H9 (cell line): Measurements from ENCODE around the gene NKX2-3. TPM values are rescaled to one million over a fixed set of nuclear protein-coding genes. Genes with fewer than 3 reads are reported as not detected.

ENCODE experiments used
- DNase-seq: peaks from one replicate; pipeline ENCODE4 v3.0.0-alpha.2; 2017
- H2AFZ ChIP-seq: one replicate; pipeline ENCODE4 v1.6.1; 2013; ENCODE audit warnings: mild to moderate bottlenecking, low read length, control low read depth, moderate library complexity
- H2AK5ac ChIP-seq: 2 replicates; pipeline ENCODE4 v1.6.1; 2013; ENCODE audit warnings: low read length, control low read depth, mixed read lengths; ENCODE audit not compliant: insufficient read length
- H2BK120ac ChIP-seq: one replicate; pipeline ENCODE4 v1.6.1; 2013; ENCODE audit warnings: low read depth, mild to moderate bottlenecking, low read length, control low read depth, inconsistent platforms; ENCODE audit not compliant: poor library complexity, severe bottlenecking
- H2BK12ac ChIP-seq: 2 replicates; pipeline ENCODE4 v1.6.1; 2013; ENCODE audit warnings: low read length, control low read depth, mixed read lengths, low read depth; ENCODE audit not compliant: insufficient read length
- H2BK15ac ChIP-seq: 2 replicates; pipeline ENCODE4 v1.6.1; 2013; ENCODE audit warnings: low read depth, low read length, control low read depth
- H2BK20ac ChIP-seq: one replicate; pipeline ENCODE4 v1.6.1; 2013; ENCODE audit warnings: low read depth, mild to moderate bottlenecking, low read length, control low read depth, inconsistent platforms; ENCODE audit not compliant: poor library complexity, severe bottlenecking
- H2BK5ac ChIP-seq: 2 replicates; pipeline ENCODE4 v1.6.1; 2013; ENCODE audit warnings: low read length, control low read depth, mixed read lengths; ENCODE audit not compliant: insufficient read length
- H3K14ac ChIP-seq: 2 replicates; pipeline ENCODE4 v1.6.1; 2013; ENCODE audit warnings: low read length, control low read depth; ENCODE audit not compliant: insufficient read depth
- H3K18ac ChIP-seq: 2 replicates; pipeline ENCODE4 v1.6.1; 2013; ENCODE audit warnings: low read depth, mild to moderate bottlenecking, mixed read lengths, low read length, control low read depth; ENCODE audit not compliant: insufficient read length
- H3K23ac ChIP-seq: 2 replicates; pipeline ENCODE4 v1.6.1; 2013; ENCODE audit warnings: low read length, control low read depth, mixed read lengths, low read depth; ENCODE audit not compliant: insufficient read length
- H3K23me2 ChIP-seq: 2 replicates; pipeline ENCODE4 v1.6.1; 2013; ENCODE audit warnings: low read depth, mild to moderate bottlenecking, mixed read lengths, low read length, control low read depth; ENCODE audit not compliant: insufficient read length, poor library complexity, severe bottlenecking
- H3K27ac ChIP-seq: 2 replicates; pipeline ENCODE4 v1.5.1; 2013; ENCODE audit warnings: low read length, control low read depth, mixed read lengths, low read depth; ENCODE audit not compliant: insufficient read length
- H3K27me3 ChIP-seq: 2 replicates; pipeline ENCODE4 v1.6.1; 2013; ENCODE audit warnings: low read length, control low read depth, inconsistent platforms; ENCODE audit not compliant: insufficient read depth
- H3K4ac ChIP-seq: 2 replicates; pipeline ENCODE4 v1.6.1; 2013; ENCODE audit warnings: low read depth, mild to moderate bottlenecking, control low read depth, inconsistent platforms, low read length, moderate library complexity
- H3K4me1 ChIP-seq: 2 replicates; pipeline ENCODE4 v1.6.1; 2013; ENCODE audit warnings: low read length, control low read depth, inconsistent platforms; ENCODE audit not compliant: insufficient read depth
- H3K4me2 ChIP-seq: 2 replicates; pipeline ENCODE4 v1.6.1; 2013; ENCODE audit warnings: low read length, control low read depth, mixed read lengths; ENCODE audit not compliant: insufficient read length, insufficient read depth
- H3K56ac ChIP-seq: 2 replicates; pipeline ENCODE4 v1.6.1; 2013; ENCODE audit warnings: low read depth, mild to moderate bottlenecking, mixed read lengths, low read length, control low read depth; ENCODE audit not compliant: insufficient read length
- H3K79me1 ChIP-seq: 2 replicates; pipeline ENCODE4 v1.6.1; 2013; ENCODE audit warnings: low read depth, mild to moderate bottlenecking, moderate library complexity, low read length, control low read depth, inconsistent platforms; ENCODE audit not compliant: insufficient read depth, poor library complexity, severe bottlenecking
- H3K79me2 ChIP-seq: 2 replicates; pipeline ENCODE4 v1.6.1; 2013; ENCODE audit warnings: low read length, control low read depth, inconsistent platforms; ENCODE audit not compliant: insufficient read depth
- H3K9ac ChIP-seq: 2 replicates; pipeline ENCODE4 v1.6.1; 2013; ENCODE audit warnings: low read length, control low read depth, mixed read lengths; ENCODE audit not compliant: insufficient read length; ENCODE audit errors: extremely low read depth
- H3K9me3 ChIP-seq: one replicate; pipeline ENCODE4 v1.6.1; 2013; ENCODE audit warnings: low read depth, low read length, inconsistent platforms; ENCODE audit not compliant: control insufficient read depth
- H3T11ph ChIP-seq: one replicate; pipeline ENCODE4 v1.6.1; 2013; ENCODE audit warnings: mild to moderate bottlenecking, low read length, control low read depth, inconsistent platforms
- H4K20me1 ChIP-seq: one replicate; pipeline ENCODE4 v1.6.1; 2013; ENCODE audit not compliant: control insufficient read depth, insufficient read length, insufficient read depth
- H4K5ac ChIP-seq: 2 replicates; pipeline ENCODE4 v1.6.1; 2013; ENCODE audit warnings: low read depth, mild to moderate bottlenecking, mixed read lengths, low read length, control low read depth; ENCODE audit not compliant: insufficient read length
- H4K8ac ChIP-seq: replicated peaks from 2 replicates; pipeline ENCODE4 v1.6.1; 2013; ENCODE audit warnings: low read length, control low read depth, mixed read lengths, low read depth; ENCODE audit not compliant: insufficient read length
- H4K91ac ChIP-seq: 2 replicates; pipeline ENCODE4 v1.6.1; 2013; ENCODE audit warnings: low read depth, mild to moderate bottlenecking, moderate library complexity, mixed read lengths, low read length, control low read depth; ENCODE audit not compliant: insufficient read length
- H3K27ac Mint-ChIP-seq, 3 experiments: 2 replicates in 2 of 3; 3 replicates in 1 of 3; pipeline ENCODE4 v1.8.0; 2020 to 2021; ENCODE audit warnings: mixed read lengths in 3 of 3, mild to moderate bottlenecking in 1 of 3, moderate library complexity in 1 of 3
- H3K27me3 Mint-ChIP-seq: 2 replicates; pipeline ENCODE4 v1.8.0; 2021; ENCODE audit warnings: low read depth, mild to moderate bottlenecking, moderate library complexity, mixed read lengths
- H3K36me3 Mint-ChIP-seq, 3 experiments: 2 replicates in 2 of 3; 3 replicates in 1 of 3; pipeline ENCODE4 v1.8.0; 2020 to 2021; ENCODE audit warnings: low read depth in 3 of 3, mixed read lengths in 3 of 3; ENCODE audit not compliant: insufficient read depth in 1 of 3
- H3K4me1 Mint-ChIP-seq, 2 experiments: 2 replicates each; pipeline ENCODE4 v1.8.0; 2020; ENCODE audit warnings: mixed read lengths in 2 of 2
- H3K4me3 Mint-ChIP-seq, 2 experiments: 2 replicates in 1 of 2; 3 replicates in 1 of 2; pipeline ENCODE4 v1.8.0; 2020 to 2021; ENCODE audit warnings: mild to moderate bottlenecking in 2 of 2, mixed read lengths in 2 of 2, moderate library complexity in 1 of 2
- H3K9me3 Mint-ChIP-seq, 2 experiments: 2 replicates in 1 of 2; 3 replicates in 1 of 2; pipeline ENCODE4 v1.8.0; 2020; ENCODE audit warnings: mild to moderate bottlenecking in 2 of 2, mixed read lengths in 2 of 2, moderate library complexity in 1 of 2
- CTCF ChIP-seq: fragments of 200-600 bp; sonication (generic); conservative IDR thresholded peaks from 3 replicates; pipeline ENCODE4 v1.8.0; 2021; ENCODE audit warnings: antibody characterized with exemption, mild to moderate bottlenecking
- WGBS: extraction: QIAGEN DNeasy Blood & Tissue Kit; methylation state at CpG from one replicate; pipeline ENCODE4 v1.1.7; 2013; ENCODE audit warnings: missing lambda C conversion rate, low lambda C conversion rate, mixed read lengths; ENCODE audit not compliant: insufficient read length; ENCODE audit errors: extremely low coverage; 5-methylcytosine and 5-hydroxymethylcytosine counted together
- total RNA-seq: library from RNA; stranded (reverse); gene quantifications from 2 replicates; pipeline ENCODE4 v1.2.1, GENCODE V29; 2021

NKX2-3 gene
- total RNA-seq, 1 experiment from 2014 or later, result not detected

DNA sequence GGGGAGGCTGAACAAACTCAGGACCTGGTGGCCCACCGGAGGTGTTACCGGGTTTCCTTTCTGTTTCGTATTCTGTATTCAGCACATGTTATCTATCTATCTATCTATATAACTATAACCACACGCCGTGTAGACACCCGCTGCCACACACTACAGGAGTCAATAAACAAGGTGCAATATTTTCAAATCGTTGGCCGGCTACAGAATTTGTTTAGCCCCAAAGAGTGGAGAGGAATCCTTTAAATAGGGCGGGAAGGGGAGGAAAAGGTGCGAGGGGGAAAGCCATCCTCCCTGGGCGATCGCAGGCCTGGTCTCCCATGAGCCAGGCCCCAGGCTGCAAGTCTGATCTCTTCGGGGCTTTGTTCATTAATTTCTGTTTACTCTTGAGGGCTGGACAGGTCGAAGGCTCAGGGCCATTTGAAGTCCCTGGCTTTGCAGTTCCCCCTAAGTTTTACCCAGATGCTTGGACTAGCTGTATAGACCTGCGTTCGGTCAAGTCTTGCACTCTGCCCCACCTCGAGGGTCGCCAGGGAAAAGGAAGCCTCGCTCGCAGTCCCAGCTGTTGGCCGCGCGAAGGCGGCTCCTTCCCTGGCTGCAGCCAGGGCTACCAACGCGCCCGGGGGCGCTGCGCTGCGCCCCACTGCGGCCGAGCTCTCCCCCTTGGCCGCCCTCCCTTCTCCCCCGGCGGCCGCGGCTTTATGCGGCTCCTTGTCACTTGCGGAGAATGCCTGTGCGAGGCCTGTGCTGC lies 3.8 kb downstream of the NKX2-3 start:
- Histone ChIP-seq H2BK20ac (no peak overlapping the region), H2BK12ac (no peak overlapping the region), H3K23ac (no peak overlapping the region), H4K8ac (no peak overlapping the region), H3K9ac (no peak overlapping the region), H3K18ac (no peak overlapping the region), H2BK120ac (no peak overlapping the region), H3K79me2 (no peaks in the 10 kb centered on the region), H3K14ac (no peak overlapping the region), H4K5ac (no peak overlapping the region), H3K27me3 (peaks cover 96% of the 10 kb centered on the region), H3K79me1 (no peaks in the 10 kb centered on the region), H2BK15ac (no peak overlapping the region), H3K4me1 (peaks cover 3% of the 10 kb centered on the region; the same call in 1 of the 2 replicates), H2AK5ac (no peak overlapping the region), H4K91ac (no peak overlapping the region), H3K23me2 (peaks cover 11% of the 10 kb centered on the region), H3K9me3 (no peaks in the 10 kb centered on the region), H3T11ph (no peak overlapping the region), H3K27ac (no peak overlapping the region), H2BK5ac (no peak overlapping the region), H4K20me1 (no peaks in the 10 kb centered on the region), H2AFZ (no peak overlapping the region), H3K4me2 (peak overlapping the region; percentile 17), H3K4ac (no peak overlapping the region), H3K56ac (no peak overlapping the region)
- DNase-seq, result peak; percentile 62
- Mint-ChIP-seq H3K9me3 (peaks cover 0 to 11% of the 10 kb centered on the region in 2 experiments; a peak in 4 of 5 replicates), H3K27ac (no peak overlapping the region), H3K36me3 (no peaks in the 10 kb centered on the region; a peak in 1 of 7 replicates), H3K4me1 (peaks cover 24 to 57% of the 10 kb centered on the region in 2 experiments), H3K27me3 (peaks cover 98% of the 10 kb centered on the region), H3K4me3 (peak overlapping the region; percentile 49 to 76)
- no CpG with 5 or more reads among the region's 40 CpGs for WGBS
- peak; percentile 28; the same call in 2 of the 3 replicates for TF ChIP-seq CTCF
